GM21529 (cell line): ENCODE data around the gene NEB.

Experiments
- ATAC-seq: cut with Tn5 transposase; IDR thresholded peaks from one replicate; pipeline ENCODE4 v1.9.1; 2021; ENCODE audit not compliant: unreplicated experiment

NEB gene

GRCh38 chr2:151733771-151734672 is at the start of gene NEB:
Gene NEB, minus strand, starts transcription at chr2:151734476. Its CDS starts 1,320 bp downstream, at chr2:151733156.
- ATAC-seq, result no peak

GRCh38 chr2:151783133-151783520 is 48.9 kb upstream of the NEB start:
- ATAC-seq, result no peak

GRCh38 chr2:151782378-151783132 is 48.3 kb upstream of the NEB start:
- no peak for ATAC-seq

- no peak for ATAC-seq
These were observed 47.4 kb upstream of the NEB start for GRCh38 chr2:151781642-151782041.

GRCh38 chr2:151780938-151781337 is 46.7 kb upstream of the NEB start:
- ATAC-seq, result no peak

GRCh38 chr2:151777935-151778334 is 43.7 kb upstream of the NEB start:
- ATAC-seq, result no peak

GRCh38 chr2:151777487-151777886 is 43.2 kb upstream of the NEB start:
- no peak for ATAC-seq

GRCh38 chr2:151776367-151776766 is 42.1 kb upstream of the NEB start:
- ATAC-seq, result no peak

- no peak for ATAC-seq
These were observed 40.9 kb upstream of the NEB start for GRCh38 chr2:151775057-151775740.

- ATAC-seq, result no peak
These were observed 40.2 kb upstream of the NEB start for GRCh38 chr2:151774506-151774905.

GRCh38 chr2:151771599-151772358 is 37.5 kb upstream of the NEB start:
- ATAC-seq, result peak; percentile 97

GRCh38 chr2:151770995-151771394 is 36.7 kb upstream of the NEB start:
- ATAC-seq, result peak; percentile 20

GRCh38 chr2:151769606-151770005 is 35.3 kb upstream of the NEB start:
- no peak for ATAC-seq

GRCh38 chr2:151767536-151767935 is 33.3 kb upstream of the NEB start:
- ATAC-seq, result no peak

- ATAC-seq, result peak; percentile 55
These were observed 32.3 kb upstream of the NEB start for GRCh38 chr2:151766437-151767153.

- ATAC-seq, result no peak
These were observed 31.6 kb upstream of the NEB start for GRCh38 chr2:151765760-151766410.

- ATAC-seq, result no peak
These were observed 28.4 kb upstream of the NEB start for GRCh38 chr2:151762694-151763093.

GRCh38 chr2:151761687-151762086 is 27.4 kb upstream of the NEB start:
- no peak for ATAC-seq

- no peak for ATAC-seq
These were observed 26.9 kb upstream of the NEB start for GRCh38 chr2:151761193-151761592.
